Measurements from ENCODE around the gene ATG2A. TPM values are rescaled to one million over a fixed set of nuclear protein-coding genes. Genes with fewer than 3 reads are reported as not detected.

Gene ATG2A
- total and polyA plus RNA-seq, 9 of the 15 experiments (the other 6 are each of a cell fraction or from before 2014, with no cell fraction given) = 0.25 to 45.9 (median 5.2) TPM

GRCh38 chr11:64854534-64855502, 62.2 kb downstream of the ATG2A start (continued):
- TF ChIP-seq FOXP4 (CRISPR knock-in tag; IDR thresholded peaks at IDR 0.05; ENCODE audit: borderline replicate concordance) (no peak), HIVEP1 (CRISPR knock-in tag; IDR thresholded peaks at IDR 0.05) (peak; percentile 75; the same call in 1 of the 2 replicates), JUND (IDR thresholded peaks at IDR 0.05; ENCODE audit: borderline replicate concordance, low read depth, low read length) (peak; percentile 99), JUND (tag; IDR thresholded peaks at IDR 0.05; ENCODE audit: borderline replicate concordance, low read depth, low read length) (peak; percentile 99), SOX6 (IDR thresholded peaks at IDR 0.05) (peak; percentile 46; the same call in 1 of the 2 replicates), ZKSCAN3 (CRISPR knock-in tag; IDR thresholded peaks at IDR 0.05) (no peak), ETV6 (IDR thresholded peaks at IDR 0.05; ENCODE audit: borderline replicate concordance in 1 of 2, low read depth in 2 of 2, low read length in 1 of 2) (no peak), ETV6 (CRISPR knock-in tag; IDR thresholded peaks at IDR 0.05; ENCODE audit: borderline replicate concordance) (no peak), FOSL1 (tag; conservative IDR thresholded peaks at IDR 0.05) (peak; percentile 100), PTBP1 (IDR thresholded peaks at IDR 0.05; ENCODE audit: low read depth, low read length) (no peak), ZNF75A (CRISPR knock-in tag; IDR thresholded peaks at IDR 0.05) (no peak), HNRNPH1 (optimal IDR thresholded peaks at IDR 0.05; ENCODE audit: low read depth, low read length) (no peak), RCOR1 (IDR thresholded peaks at IDR 0.05; ENCODE audit: borderline replicate concordance in 1 of 2, low read depth in 2 of 2, low read length in 2 of 2) (peak in 1 of 2 experiments; percentile 48; a peak in 2 of 4 replicates), HDAC6 (IDR thresholded peaks at IDR 0.05; ENCODE audit: low read depth, low read length) (no peak), NFE2 (IDR thresholded peaks at IDR 0.05; ENCODE audit: low read depth) (peak; percentile 83), HMGXB4 (CRISPR knock-in tag; IDR thresholded peaks at IDR 0.05) (no peak), ZNF395 (CRISPR knock-in tag; IDR thresholded peaks at IDR 0.05) (peak; percentile 76; the same call in 1 of the 2 replicates), KDM2B (CRISPR knock-in tag; IDR thresholded peaks at IDR 0.05) (no peak), MECOM (CRISPR knock-in tag; IDR thresholded peaks at IDR 0.05) (no peak), NCOA6 (IDR thresholded peaks at IDR 0.05) (no peak), MED1 (CRISPR knock-in tag; IDR thresholded peaks at IDR 0.05; ENCODE audit: borderline replicate concordance) (no peak)

Measured in K562 (cell line).